Stimulated activated CD4-positive, alpha-beta T cell treated with anti-CD3 and anti-CD28 coated beads, TNF-alpha, amount 100 ng/mL, for 4 hours (primary cell): ENCODE data around the gene ARHGEF11.

ENCODE experiments used
- DNase-seq, 3 experiments: peaks; one replicate each; pipeline ENCODE4 v3.0.0-alpha.2; 2020; ENCODE audit warnings: low read depth in 3 of 3

ARHGEF11 gene

DNA sequence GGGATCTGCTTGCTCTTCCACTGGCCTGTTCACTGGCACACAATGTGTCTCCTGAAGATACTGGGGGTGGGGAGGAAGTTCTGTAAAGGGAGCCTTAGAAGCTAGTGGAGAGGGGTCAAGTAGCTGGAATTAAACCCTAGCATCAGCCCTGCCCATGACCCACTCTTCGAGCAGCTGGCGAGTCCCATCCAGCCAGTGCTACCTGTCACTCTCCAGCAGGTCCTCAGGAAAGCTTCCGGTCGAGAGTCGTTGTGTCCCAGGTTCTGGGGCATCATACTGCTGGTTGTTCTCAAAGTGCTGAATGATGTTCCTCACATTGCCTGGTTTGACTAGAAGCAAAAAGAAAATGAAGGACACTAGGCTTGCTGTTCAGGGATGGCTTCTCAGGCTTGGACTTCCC, 94.2 kb downstream of the ARHGEF11 start:
- DNase-seq, result no peak

DNA sequence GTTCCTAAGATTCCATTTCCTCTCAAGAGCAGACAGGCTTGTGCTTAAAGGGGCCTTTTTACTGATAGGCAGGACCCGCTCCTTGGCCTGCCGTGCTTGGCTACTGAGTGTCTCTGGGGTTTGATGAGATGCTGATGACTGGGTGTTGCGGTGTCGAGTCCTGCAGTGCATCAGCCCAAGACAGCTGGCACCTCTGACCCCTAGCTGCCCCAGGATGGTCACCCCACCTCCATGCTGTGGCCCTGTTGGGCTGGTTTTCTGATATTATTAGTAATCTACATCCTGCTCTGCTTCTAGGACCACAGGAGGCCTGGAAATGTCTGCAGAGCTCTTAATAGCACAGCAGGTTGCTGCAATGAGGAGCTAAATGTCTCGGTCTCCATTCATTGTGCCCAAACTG, 96.4 kb downstream of the ARHGEF11 start:
- DNase-seq, result no peak

DNA sequence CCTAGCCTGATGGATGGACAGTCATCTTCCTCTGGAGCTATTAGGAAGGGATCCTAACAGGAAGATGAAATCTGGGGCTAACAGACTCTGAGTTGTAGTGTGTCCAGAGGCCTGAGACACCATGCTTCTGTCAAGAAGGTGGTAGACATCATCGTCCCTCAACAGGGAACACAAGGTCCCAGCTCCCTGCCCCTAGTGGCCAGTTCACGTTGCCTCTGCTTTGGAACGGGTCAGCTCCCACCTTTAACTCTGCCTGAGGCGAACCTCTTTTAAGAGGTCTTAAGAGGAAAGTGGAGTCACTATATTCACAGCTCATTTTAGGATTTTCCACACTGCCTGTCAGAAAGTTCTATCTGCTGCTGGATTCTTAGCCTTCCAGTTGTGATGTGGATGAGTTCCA, 96.8 kb downstream of the ARHGEF11 start:
- no peak for DNase-seq

DNA sequence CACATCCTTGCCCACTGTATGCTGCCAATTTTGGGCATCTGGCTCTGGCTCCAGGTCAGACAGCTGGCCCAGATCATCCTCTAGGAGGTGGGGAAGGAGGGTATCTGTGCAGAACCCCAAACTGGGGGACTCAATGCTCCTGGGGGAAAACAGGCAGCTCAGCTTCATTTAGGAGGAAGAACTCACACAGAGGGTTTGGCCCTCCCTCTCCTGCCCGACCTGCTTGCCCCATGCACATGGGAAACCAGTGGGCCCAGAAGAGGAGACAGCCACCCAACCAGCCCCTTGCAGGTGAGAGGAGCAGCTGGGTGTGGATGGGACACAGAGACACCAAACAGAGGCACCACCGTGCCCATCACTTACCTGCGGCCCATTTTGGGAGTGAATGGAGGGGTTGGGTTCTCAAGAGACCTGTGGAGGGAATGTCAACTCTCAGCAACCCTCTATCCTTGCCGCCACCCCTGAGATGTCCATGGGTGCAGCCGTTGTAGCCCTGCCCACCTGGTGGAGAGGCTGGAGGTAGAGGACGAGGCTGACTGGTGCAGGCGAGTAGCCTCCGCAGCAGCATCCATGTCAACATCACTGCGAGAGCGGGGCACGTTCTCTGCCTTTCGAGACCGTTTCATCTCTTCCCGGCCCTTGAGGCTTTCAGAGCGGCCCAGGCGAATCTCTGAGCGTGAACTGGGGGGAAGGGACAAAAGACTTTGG, 97.6 kb downstream of the ARHGEF11 start:
- no peak for DNase-seq

DNA sequence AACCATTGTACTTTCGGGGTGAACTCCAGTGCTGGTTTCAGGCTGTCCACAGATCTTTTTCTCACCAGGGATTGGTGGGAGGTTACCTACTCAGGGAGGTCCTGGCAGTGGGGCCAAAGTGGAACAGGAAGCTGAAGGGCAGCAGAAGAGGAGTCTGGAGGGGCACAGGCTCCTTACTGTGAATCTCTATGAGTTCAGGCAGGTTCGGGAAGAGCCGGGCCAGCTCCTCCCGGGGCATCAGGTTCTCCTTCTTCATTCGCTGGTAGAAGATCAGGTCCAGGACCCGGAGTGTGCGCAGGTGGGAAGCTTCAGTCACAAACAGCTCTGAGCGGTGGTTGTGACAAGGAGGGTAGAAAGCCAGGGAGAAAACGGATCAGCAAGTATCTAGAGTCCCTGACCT, 98.4 kb downstream of the ARHGEF11 start:
- DNase-seq, result no peak

DNA sequence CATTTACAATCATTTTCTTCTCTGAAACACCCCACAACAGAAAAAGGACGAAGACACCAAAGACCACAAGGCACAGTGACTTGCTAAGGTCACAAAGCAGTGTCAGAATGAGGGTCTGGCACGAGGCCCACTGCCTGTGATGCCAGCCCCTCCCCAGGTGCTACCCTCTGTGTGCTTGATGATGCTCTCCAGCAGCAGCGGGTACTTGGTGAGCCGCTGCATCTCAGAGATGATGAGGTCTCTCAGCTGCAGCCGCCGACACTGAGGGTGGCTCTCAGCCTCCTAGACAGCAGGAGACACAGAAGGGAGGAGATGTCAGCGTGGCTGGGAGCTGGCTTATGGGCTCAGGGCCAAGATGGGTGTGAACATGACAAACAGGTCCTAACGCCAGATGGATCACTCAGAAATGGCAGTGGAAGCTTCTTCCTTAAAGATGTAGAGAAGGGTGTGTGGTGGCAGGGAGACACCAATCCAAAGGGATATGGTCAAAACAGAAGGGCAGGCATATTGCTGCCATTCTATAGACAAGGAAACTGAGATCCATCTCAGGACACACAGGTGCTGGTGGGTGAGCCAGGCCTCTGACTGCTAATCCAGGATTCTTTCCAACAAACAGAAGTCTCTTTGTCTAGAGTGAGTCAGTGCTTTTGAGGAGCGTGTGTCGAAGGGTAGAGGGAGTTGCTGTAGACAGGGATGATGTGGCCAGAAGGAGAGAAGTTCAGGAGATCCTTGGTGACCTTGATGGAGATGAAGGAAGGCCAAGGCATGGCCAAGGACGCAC, 99.5 kb downstream of the ARHGEF11 start:
- DNase-seq, result no peak

DNA sequence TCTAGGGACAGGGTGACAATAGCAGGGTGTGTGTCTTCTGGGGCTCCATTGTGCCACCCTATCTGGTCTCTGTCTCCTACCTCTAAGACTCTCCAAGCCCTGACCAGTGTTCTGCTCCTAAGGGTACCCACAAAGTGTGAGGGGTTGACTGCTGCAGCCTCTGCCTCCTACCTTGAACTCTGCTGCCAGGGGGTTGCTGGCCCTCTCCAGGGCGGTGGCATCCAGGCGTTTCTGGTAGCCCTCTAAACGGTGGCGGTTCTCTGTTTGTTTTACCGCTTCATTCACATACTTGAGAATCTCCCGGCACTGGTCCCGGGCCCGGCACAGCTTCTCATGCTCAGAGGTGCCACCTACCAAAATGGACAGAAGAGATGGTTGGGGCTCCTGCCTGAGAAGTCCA, 100.7 kb downstream of the ARHGEF11 start:
- DNase-seq, result no peak

DNA sequence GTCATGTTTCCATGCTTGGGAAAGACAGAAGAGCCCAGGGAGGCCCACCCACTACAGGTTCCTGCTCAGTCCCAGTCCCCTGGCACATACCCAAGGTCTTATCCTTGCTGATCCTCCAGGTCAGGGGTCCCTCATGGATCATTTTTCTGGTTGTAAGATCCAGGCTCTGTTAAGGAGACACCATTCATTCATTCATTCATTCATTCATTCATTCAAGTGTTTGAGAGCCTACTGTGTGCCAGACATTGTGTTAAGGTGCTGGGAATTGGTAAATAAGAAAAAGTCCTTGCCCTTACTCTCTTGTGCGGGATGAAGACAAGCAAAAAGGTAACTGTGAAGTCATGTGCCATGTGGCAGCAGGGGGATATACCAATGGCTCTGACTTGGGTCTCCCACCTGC, 101.3 kb downstream of the ARHGEF11 start:
- no peak for DNase-seq

DNA sequence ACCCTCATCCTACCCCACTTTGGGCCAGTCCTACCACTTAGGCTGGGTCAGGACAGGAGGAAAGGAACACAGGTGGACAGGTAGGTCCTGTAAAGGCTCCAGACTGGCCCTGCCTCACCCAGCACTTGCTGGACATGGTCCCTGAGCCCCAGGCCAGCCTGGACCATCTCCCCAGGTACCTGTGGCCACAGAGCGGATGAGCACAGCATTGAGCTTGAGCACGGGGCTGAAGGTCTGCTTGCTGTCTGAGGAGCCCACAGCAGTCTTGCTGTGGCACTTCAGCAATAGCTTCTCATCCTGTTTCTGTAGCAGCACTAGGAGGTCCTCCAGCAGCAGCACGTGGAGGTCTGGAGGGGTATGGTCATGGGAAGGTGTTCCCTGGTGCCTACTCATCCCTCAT, 101.8 kb downstream of the ARHGEF11 start:
- DNase-seq, result no peak

DNA sequence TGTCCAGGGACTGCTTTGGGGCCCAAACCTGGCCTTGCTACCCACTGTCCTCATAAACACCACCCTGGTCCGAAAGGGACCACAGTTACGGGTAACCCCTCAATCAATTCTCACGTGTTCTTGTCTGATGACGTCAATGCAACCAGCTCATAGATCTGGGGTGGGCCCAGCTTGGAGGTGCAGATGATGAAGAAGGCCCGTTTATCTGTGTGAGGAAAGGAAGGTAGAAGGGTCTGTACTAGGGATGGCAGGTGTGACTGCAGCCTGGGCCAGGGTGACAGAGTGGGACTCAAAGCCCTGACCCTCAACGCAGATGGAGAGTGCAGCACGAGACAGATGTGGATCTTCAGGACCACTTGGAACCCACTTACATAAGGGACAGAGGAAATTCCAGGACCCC, 103.0 kb downstream of the ARHGEF11 start:
- no peak for DNase-seq

DNA sequence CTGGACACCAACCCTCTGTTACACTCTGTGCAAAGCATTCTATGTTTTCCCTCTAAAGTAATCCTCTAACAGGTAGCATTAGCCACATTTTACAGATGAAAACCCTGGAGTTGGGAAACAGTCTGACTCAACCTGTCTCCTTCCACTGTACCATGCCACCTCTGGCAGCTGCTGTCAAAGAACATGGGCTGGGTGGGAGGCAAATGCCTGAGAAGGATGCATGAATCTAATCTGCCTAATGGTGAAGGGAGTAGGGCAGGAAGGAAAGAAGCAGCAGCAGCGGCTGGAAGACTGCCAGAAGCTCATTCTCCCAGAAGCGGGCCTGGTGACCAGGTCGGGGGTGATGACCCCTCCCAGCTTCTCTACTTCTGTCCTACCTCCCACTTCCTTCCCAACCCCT, 103.4 kb downstream of the ARHGEF11 start:
- no peak for DNase-seq

DNA sequence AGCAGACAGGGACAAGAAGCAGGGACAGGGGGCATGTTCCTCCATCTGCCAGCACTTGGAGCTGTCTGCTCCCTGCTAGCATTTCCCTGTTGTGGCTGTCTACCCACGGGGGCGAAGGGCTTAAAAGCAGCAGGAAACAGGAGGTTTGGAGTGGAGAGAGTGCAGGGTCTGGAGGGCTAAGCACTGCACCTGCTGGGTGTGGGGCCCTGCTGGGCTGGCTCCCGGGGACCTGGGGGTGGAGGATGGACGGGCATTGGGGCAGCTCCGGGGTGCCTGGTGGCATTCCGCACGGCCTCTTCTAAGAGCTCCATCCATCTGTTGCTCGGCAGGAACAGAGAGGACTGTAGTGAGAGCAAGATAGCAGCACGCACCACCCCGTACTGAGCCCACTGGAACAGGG, 103.9 kb downstream of the ARHGEF11 start:
- no peak for DNase-seq

DNA sequence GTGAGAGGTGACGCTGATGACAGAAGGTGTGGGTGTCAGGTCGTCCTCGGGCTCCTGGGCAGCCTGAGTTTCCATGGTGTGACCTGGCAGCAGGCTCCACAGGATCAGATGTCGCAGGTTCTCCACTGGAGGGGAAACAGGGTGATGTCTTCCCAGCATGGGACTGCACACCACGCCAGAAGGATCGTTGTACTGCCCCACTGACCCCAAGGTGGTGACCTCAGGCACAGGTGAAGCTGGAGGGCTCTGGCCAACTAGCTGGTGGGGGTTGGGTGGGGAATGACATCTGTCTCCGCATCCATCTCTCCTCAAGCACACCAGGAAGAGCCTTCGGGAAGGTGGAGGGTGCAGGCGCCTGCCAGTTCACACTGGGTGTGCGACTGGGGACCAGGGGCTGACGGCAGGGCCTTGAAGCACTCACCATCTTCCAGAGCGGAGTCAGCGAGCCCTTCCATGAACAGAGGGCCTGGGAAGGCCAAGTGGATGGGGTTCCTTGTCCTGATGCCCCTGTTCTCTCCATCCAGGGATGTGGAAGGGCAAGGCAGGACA, 105.7 kb downstream of the ARHGEF11 start:
- DNase-seq, result no peak

DNA sequence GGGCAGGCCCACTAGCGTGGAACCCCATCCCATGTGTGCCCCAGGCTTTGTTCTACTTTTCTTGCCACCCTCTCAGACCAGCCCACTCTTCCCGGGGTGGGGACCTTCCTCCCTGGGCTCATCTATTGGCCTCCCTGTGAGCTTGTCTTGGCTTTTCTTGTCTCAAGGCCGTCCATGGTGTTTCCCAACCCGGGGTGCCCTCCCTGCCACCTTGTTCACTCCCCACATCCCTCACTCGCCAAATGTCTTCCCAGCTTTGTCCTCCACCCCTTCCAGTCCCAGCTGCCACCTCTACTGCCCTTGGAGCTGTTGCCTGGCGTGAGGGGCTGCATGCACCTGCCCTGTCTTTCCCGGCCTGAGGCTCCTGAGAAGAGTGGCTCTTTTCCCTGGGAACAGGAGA, 106.7 kb downstream of the ARHGEF11 start:
- no peak for DNase-seq

DNA sequence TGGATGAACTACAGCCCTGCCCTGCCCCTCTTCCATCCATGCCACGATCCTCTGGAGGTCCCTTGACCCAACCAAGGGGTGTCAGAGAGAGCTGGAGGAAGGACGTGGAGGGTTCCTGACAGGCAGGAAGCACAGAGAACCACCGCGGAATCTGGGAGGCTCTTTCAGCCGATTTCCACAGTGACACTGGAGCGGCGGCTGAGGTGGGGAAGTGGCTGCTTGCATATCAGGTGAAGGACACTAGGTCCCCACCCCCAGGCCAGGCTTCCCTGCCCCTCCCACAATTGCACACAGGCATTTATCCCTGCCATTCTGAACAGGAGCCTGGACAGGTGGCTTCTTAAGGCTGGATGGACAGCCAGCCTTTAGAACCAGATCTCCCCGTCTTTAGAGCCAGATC, 107.7 kb downstream of the ARHGEF11 start:
- DNase-seq, result no peak

DNA sequence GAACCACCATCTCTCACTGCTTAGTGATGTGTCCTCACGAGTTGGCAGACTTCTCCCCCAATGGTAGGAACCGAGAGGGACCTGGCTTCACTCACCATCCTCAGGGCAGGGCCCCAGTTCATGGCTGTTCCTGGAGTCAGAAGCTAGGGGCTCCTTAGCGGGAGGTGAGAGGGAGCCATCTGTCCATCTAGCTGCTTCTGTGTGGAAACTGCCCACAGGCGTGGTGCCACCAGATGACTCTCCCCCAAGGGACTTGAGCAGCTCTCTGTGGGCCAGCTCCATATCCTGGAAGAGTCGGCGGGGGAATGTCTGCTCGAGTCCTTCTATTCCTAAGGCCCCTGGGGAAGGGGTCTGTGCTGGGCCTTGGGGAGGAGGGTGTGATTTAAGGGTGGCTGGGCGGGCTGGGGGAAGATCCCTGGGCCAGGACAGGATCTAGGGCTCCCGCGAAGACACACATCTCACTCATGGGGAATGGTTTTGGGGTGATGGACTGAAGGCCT, 108.8 kb downstream of the ARHGEF11 start:
- DNase-seq, result no peak

DNA sequence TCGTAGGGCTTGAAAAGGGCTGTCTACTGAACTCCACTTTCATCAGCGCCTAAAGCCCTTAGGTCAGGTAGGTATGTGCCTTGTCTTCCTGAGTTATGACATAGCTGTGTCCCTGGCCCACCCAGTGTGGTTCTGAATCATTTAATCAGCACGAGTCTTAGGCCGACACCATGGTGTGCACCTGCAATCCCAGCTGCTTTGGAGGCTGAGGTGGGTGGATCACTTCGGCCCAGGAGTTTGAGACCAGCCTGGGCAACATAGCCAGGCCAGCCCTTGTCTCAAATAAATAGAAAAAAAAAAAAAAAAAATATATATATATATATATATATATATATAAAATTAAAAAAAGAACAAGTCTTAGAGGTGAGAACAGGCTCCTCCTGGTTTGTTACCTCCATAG, 109.4 kb downstream of the ARHGEF11 start:
- DNase-seq, result no peak

DNA sequence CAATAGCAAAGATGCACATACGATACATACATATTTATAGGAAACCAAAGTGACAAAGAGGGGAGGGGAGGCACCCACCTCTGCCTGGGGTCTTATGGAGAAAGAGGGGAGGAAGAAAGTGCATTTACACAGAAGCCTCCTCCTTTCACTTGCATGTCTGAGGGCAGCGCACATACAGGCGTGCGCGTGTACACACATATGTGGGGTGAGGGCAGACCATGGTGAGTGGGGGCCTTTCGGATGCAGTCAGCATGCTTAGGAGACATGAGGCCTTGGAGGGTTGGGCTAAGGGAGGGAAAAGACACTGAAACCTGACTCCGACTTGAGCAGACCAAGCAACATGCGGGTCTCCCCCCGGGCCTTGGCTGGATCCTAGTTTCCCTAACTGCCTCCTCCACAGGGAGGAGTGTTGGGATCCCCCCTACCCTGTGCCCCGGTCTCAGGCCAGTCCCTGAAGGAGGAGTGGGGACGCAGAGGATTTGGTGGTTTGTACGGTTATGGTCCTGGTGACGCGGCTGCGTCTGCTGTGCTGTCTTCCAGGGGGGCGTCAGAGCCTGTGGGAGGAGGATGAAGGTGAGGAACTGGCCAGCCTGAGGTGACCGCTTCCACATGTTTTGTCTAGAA, 109.9 kb downstream of the ARHGEF11 start:
- DNase-seq, result no peak

DNA sequence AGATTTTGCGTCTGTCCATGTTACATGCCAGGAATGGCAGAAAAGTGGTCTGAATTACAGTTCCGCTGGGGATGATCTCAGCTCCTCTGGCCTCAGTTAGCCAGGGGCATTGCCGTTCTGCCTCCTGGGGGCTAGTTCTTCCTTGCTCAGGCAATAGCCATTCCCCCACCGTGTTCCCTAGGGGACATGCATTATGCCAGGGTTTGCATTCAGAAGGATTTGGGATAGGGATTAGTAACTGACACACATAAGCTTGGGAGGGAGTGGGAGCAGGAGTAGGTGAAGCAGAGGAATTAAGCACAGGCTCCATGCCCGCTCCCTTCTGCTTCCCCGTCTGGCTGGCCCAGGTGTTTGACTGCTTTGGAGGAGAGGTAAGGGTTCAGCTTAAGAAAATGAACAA, 112.4 kb downstream of the ARHGEF11 start:
- no peak for DNase-seq

DNA sequence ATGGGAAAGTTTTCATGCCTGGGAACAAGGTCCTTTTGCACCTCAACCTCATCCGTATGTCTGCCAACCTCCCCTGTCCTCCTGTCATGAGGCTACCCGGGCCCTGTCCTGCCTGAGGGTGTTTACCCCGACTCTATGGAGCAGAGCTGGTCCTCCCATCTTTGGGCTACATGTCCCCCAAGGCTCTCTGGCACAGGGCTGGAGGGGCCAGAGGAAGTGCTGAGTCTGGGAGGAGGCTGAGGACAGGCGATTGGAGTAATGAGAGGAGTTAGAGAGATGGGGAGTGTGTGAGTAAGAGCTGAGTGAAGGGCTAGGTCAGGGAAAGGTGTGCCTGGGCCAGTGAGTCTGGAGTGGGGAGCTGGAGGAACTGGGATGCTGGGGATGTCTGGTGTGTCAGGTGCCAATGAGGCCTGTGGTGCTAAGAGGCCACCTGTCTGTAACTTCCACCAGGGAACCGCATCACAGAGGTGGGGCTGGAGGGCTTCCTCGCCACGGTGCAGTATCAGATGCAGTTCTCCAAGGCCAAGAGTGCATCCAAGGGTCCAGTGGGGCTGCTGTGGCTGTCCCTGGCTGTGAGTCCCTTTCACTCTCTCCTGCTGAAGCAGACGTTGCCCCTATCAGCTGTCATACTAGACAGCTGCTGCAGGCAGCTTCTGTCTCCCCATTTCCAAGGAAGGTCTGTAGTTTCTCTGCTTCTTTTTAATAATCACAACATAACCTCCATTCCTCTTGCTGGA, 113.4 kb downstream of the ARHGEF11 start:
- DNase-seq, result no peak

DNA sequence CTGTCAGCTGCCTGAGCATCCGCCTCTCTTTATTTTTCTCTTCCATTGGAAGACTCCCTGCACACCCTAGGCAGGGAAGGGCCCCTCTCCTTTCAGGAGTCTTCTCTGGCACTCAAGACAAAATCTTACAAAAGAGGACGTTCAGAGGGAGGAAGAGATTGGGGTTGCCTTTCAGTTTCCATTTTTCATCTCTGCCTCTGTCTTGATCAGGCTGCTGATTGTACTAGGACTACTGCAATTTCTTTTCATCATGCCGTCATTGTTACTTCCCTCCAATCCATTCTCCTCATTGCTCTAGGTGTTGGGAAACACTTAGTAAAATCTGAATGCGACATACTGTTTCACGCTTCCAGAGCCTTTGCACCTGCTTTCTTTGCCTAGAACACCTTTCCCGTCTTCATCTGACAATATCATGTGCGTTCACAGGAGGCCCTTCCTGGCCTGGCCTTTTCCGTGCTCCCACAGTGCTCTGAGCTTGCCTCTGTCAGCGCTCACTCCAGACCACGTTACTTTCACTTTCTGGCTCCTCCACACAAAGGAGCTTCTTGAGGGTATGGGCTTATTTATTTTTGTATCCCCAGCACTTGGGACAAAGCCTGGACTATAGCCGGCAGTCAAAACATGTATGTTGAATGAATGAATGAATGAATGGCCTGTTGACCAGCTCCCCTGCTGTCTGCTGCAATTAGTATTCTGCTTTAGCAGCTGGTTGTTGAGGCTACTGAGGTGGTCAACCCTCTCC, 114.2 kb downstream of the ARHGEF11 start:
- DNase-seq, result no peak
